HG03097 (cell line): ENCODE data around the gene MLLT10.

Source experiments
- ATAC-seq: cut with Tn5 transposase; IDR thresholded peaks from one replicate; pipeline ENCODE4 v1.9.1; 2021; ENCODE audit not compliant: unreplicated experiment, low FRiP score

Gene MLLT10

GRCh38 chr10:21722209-21722608 is 188.2 kb downstream of the MLLT10 start:
- no peak for ATAC-seq

DNA sequence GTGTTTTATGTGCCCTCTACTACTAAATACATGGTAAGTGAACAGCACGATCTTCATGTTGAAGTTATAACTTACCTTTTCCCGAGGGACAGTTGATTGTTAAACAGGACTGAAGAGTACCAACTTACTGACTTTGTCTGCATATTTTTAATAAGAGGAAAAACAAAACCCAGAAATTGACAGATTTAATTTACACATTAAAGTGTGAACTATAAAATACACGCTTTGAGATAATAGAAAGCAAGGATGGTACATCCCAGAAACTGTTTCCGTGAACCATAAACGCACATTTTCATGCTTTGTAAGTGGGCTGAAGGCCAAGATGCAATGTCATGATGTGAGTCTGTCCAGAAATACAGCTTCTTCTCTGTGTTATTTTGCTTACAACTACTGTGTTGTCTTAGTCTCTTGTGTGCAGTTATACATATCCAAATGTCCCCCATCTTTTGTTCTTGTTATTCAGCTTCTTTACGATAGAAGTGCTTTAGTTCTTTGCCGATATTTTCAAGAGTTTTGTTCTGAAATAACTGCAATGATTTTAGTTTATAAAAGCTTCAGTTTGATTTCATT is 190.1 kb downstream of the MLLT10 start:
- no peak for ATAC-seq

DNA sequence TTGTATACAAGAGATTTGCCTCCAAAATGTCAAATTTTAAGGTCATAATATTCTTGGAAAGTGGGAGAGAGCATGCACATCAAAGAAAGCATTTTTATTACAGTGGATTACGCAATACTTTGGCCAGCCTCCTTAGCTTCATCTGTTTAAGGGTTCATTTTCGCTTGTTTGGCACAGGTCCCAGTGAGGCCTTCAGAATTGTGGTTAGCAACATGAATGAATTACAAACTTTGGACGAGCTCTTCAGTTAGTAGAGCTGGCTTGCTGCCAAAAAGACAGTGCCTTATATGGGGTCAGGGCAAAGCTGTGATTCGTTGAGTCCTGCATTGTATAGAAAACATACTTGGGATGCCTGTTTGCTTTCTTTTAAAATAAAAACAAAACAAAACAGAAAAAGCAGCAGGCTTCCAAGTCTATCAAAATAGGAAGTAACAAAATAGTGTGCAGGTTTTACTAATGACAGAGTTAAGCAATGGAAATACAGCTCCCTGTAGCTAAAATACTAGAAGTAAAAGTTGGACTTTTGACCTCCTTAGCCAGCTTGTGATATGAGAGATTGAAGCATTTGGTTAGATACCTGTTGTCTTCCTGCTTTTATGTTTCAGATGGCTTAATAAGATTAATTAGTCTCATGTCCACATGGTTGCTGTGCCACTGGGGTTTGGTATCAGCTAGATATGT is 190.8 kb downstream of the MLLT10 start:
- peak; percentile 83 for ATAC-seq

- ATAC-seq: no peak
Observed at GRCh38 chr10:21726601-21727225, 192.7 kb downstream of the MLLT10 start.

GRCh38 chr10:21727452-21728168 is 193.6 kb downstream of the MLLT10 start:
- ATAC-seq: no peak

- no peak for ATAC-seq
Observed at GRCh38 chr10:21728618-21729017, 194.6 kb downstream of the MLLT10 start.

DNA sequence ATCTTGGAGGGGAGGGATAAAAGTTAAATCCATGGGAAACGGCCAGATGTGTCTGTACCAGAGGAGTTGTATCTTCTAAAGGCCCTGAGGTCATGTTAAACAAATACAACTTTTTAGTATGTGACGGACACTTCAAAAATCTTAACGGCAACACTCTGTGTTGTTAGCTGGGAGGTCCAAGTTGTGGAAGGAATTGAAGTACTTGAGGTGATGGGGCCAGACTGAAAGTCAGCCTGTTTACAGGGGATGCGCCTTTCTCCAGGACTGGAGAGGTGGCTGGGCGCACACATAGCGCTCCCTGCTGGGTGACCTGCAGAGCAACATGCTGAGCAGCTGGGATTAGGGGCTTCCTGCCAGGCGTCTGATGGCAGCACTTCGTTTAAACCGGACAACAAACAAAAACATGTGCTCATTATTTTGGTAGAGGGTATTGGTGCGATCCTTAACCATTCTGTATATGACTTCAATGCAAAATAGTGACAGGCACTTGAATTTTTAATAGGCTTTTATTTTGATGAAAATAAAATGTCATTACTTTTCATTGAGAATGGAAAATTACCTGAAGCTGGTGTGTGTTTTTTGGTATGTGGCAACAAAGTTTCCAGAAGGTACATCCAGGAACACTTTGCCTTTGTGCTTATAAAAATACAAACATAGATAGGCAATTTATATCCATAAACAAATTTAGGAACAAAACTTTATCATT is 198.2 kb downstream of the MLLT10 start:
- ATAC-seq: peak; percentile 79

DNA sequence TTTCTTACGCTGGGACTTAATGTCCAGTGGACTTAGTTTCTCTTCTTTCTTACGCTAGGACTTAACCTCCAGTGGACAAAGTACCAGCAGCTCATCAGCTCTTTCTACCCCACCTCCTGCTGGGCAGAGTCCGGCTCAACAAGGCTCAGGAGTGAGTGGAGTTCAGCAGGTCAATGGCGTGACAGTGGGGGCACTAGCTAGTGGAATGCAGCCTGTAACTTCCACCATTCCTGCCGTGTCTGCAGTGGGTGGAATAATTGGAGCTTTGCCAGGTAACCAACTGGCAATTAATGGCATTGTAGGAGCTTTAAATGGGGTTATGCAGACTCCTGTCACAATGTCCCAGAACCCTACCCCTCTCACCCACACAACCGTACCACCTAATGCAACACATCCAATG is 199.7 kb downstream of the MLLT10 start:
- no peak for ATAC-seq

DNA sequence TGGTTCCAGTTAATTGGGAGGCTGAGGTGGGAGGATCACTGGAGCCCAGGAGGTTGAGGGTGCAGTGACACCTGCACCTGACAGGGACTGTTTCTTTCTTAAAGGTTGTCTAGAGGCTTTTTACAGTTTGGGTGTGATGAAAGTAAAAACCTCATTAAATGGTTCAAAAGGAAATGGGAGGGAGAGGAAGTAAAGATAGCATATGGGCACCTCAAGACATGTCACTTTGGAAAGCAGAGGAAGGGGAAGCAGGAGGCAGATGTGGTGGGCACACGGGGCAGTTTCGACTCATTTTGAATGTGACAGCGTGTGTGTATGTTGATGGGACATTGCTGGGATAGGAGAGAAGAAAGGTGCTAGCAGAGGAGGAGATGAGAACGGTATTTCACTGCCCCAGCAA is 203.1 kb downstream of the MLLT10 start:
- no peak for ATAC-seq

- ATAC-seq: no peak
Observed at GRCh38 chr10:21740989-21741388, 207.0 kb downstream of the MLLT10 start.

GRCh38 chr10:21742740-21743412 is 208.8 kb downstream of the MLLT10 start:
- ATAC-seq: no peak

DNA sequence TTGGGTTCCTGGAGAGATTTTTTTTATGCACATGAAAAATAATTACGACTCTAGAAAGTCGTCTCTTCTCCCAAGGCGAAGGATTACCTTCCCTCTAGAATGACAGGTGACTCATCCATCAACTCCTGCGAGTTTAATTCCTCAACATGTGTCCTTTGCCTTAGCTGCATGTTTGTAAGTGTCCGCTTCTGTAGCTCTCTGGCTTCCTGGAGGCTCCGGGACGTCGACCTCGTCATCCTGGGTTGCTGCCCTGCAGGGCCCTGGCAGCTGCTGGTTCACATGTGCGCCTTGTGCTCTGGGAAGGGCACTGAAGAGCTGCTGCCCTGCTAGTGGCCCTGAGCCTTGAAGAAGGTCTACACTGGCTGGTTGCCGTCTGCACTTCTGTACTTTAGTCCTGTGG is 210.2 kb downstream of the MLLT10 start:
- ATAC-seq: no peak

DNA sequence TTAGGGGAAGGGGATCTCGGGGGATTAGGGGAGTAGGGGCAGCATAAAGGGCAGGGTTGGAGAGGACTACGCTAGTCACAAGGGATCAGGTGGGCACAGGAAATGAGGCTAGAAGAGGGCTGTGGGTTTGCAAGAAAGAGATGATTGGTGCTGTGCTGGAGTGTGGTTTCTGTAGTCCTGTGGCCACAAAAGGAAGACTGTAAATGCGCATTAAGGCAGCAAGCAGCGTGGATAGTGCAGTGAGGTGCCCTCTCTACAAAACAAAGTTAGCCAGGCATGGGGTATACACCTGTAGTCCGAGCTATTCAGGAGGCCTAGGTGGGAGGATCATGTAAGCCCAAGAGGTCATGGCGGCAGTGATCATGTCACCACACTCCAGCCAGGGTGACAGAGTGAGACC is 212.1 kb downstream of the MLLT10 start:
- no peak for ATAC-seq

- no peak for ATAC-seq
Observed at GRCh38 chr10:21747809-21748208, 213.8 kb downstream of the MLLT10 start.

- no peak for ATAC-seq
Observed at GRCh38 chr10:21749788-21750187, 215.8 kb downstream of the MLLT10 start.

DNA sequence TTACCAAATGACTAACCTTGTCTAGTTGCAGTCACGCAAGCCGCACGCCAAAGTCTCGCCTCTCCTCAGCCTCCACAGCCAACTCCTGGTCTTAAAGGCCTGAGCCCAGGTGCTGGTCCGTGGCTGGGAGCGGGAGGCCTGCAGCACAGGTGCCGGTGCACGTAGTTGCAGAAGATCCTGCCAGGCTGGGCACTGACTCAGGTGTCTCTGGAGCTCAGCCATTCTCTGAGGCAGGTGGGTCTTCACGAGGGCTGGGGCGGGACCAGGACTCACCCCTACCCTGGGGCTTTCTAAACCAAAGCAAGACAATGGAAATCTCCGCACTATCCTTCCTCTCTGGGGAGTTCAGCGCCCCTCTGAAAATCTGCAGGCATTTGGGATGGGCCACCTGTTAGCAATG is 216.4 kb downstream of the MLLT10 start:
- no peak for ATAC-seq

- no peak for ATAC-seq
Observed at GRCh38 chr10:21751341-21752310, 217.6 kb downstream of the MLLT10 start.

GRCh38 chr10:21753497-21754270 is 219.7 kb downstream of the MLLT10 start:
- no peak for ATAC-seq
